ENCODE measurements around the gene RPAIN.

RPAIN gene

DNA sequence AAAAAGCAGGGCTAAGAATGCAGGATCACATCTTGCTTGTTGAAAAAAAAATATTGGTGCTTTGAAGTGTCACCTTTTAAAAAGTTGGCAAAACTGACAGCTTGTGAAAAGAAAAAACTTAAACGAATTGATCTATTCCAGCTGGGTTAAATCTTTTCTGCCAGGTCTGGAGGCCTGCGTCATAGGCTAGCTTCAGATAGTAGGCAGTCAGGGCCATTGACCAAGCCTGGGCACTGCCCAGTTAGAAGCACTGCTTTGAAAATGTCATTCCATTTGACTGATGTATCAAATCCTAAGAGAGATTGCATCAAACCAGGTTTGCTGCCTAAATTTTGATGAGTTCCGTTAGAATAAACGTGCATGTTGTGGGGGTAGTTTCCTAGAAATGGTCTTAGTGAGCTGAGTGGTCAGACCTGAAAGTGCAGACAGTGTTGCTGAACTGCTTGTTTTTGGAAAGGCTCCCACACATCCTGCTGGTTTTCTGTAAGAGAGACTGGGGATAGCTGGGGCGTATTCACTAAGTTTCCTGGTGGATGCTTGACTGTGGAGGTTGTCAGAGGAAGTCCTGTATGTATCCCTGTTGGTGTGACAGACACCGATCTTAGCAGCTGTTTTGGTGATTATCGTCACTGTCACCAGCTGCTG lies 39.4 kb upstream of the RPAIN start:
- POLR2A ChIA-PET: no interaction called here
- Histone ChIP-seq H3K4me3 (ENCODE audit: low read depth, low read length) (no peak overlapping the region), H3K9me3 (ENCODE audit: control insufficient read depth, insufficient read depth, low read depth, low read length) (no peaks in the 10 kb centered on the region), H3K4me1 (ENCODE audit: control insufficient read depth, insufficient read depth, low read length) (no peaks in the 10 kb centered on the region), H3K27ac (ENCODE audit: extremely low read depth, low read depth, low read length) (no peak overlapping the region; the same call in 1 of the 2 replicates), H3K36me3 (ENCODE audit: control insufficient read depth in 2 of 2, insufficient read depth in 1 of 2, low read length in 2 of 2) (peaks cover 92 to 96% of the 10 kb centered on the region in 2 experiments)
- TF ChIP-seq ZNF791 (tag by site-specific recombination; IDR thresholded peaks at IDR 0.05) (no peak), ZBTB20 (tag by site-specific recombination; IDR thresholded peaks at IDR 0.05) (no peak)
- TF ChIP-seq, protein P1, sequence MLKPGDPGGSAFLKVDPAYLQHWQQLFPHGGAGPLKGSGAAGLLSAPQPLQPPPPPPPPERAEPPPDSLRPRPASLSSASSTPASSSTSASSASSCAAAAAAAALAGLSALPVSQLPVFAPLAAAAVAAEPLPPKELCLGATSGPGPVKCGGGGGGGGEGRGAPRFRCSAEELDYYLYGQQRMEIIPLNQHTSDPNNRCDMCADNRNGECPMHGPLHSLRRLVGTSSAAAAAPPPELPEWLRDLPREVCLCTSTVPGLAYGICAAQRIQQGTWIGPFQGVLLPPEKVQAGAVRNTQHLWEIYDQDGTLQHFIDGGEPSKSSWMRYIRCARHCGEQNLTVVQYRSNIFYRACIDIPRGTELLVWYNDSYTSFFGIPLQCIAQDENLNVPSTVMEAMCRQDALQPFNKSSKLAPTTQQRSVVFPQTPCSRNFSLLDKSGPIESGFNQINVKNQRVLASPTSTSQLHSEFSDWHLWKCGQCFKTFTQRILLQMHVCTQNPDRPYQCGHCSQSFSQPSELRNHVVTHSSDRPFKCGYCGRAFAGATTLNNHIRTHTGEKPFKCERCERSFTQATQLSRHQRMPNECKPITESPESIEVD (tag by site-specific recombination; IDR thresholded peaks at IDR 0.05): no peak
- TF ChIP-seq, protein P2, sequence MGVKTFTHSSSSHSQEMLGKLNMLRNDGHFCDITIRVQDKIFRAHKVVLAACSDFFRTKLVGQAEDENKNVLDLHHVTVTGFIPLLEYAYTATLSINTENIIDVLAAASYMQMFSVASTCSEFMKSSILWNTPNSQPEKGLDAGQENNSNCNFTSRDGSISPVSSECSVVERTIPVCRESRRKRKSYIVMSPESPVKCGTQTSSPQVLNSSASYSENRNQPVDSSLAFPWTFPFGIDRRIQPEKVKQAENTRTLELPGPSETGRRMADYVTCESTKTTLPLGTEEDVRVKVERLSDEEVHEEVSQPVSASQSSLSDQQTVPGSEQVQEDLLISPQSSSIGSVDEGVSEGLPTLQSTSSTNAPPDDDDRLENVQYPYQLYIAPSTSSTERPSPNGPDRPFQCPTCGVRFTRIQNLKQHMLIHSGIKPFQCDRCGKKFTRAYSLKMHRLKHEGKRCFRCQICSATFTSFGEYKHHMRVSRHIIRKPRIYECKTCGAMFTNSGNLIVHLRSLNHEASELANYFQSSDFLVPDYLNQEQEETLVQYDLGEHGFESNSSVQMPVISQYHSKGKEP (tag by site-specific recombination; IDR thresholded peaks at IDR 0.05): no peak
- CTCF ChIA-PET: interaction anchor here (0.5 to 1.2 kb wide), 5 partner anchors 59 to 1916 kb away, joined by 3 to 4 read pairs (median 3); partner anchors contain the start of genes C1QBP and ZNF594

DNA sequence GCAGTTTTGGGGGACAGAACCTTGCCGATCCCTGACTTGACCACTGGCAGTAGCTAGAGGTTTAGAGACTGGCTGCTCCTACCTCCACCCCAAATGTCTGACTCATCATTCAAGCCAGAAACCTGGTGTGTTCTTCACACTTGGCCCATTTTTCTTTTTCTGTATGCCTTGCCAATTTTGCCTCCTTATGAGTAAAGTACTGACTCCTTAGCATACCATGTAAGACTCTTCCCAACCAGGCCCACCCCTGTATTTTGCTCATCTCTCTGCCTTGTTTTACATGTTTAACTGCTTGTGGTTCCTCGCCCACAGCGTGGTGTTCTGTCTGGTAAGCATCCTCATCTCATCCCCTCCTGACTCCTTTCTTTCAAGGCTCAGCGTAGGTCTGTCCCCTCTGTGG lies 38.4 kb upstream of the RPAIN start:
- Histone ChIP-seq H3K4me3 (ENCODE audit: low read depth, low read length) (no peak overlapping the region), H3K4me1 (ENCODE audit: control insufficient read depth, insufficient read depth, low read length) (no peaks in the 10 kb centered on the region), H3K9me3 (ENCODE audit: control insufficient read depth, insufficient read depth, low read depth, low read length) (no peaks in the 10 kb centered on the region), H3K36me3 (ENCODE audit: control insufficient read depth in 2 of 2, insufficient read depth in 1 of 2, low read length in 2 of 2) (peaks cover 92 to 98% of the 10 kb centered on the region in 2 experiments), H3K27ac (ENCODE audit: extremely low read depth, low read depth, low read length) (no peak overlapping the region)
- ChIA-PET POLR2A (no interaction called here), CTCF (interaction anchor here (1.1 kb wide), 1 partner anchor 24 kb away, joined by 3 read pairs; no protein-coding TSS in a partner anchor)
- TF ChIP-seq ZNF600 (tag by site-specific recombination; IDR thresholded peaks at IDR 0.05) (0 out of 2 replicates have a peak, but pooled peaks have one; percentile 19), ZNF133 (tag by site-specific recombination; IDR thresholded peaks at IDR 0.05) (no peak)

DNA sequence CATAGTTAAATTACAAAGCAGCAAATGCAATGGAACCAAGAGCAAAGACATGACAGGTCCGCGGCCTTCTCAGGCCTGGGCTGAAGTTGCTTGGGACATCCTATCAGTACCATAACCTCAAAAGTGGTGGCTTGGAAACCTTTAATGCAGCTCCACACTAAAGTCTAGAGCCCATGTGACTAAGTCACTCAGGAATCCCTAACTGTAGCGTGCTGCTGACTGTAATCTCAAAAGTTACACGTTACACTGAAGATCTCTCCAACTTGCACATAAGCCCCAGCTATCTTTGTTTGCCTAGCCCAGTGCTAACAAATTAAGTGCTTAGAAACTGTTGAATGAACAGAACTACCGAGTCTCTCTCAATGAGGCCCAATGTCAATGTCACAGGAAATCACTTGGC lies 28.3 kb upstream of the RPAIN start:
- ChIA-PET POLR2A (no interaction called here), CTCF (interaction anchor here (1.3 kb wide), 1 partner anchor 94 kb away, joined by 4 read pairs; no protein-coding TSS in a partner anchor)
- TF ChIP-seq ZNF530 (tag by site-specific recombination; IDR thresholded peaks at IDR 0.05; ENCODE audit: low read depth) (no peak), MYNN (tag by site-specific recombination; IDR thresholded peaks at IDR 0.05; ENCODE audit: borderline replicate concordance) (no peak), ZNF837 (tag by site-specific recombination; IDR thresholded peaks at IDR 0.05) (no peak)
- TF ChIP-seq, protein P3, sequence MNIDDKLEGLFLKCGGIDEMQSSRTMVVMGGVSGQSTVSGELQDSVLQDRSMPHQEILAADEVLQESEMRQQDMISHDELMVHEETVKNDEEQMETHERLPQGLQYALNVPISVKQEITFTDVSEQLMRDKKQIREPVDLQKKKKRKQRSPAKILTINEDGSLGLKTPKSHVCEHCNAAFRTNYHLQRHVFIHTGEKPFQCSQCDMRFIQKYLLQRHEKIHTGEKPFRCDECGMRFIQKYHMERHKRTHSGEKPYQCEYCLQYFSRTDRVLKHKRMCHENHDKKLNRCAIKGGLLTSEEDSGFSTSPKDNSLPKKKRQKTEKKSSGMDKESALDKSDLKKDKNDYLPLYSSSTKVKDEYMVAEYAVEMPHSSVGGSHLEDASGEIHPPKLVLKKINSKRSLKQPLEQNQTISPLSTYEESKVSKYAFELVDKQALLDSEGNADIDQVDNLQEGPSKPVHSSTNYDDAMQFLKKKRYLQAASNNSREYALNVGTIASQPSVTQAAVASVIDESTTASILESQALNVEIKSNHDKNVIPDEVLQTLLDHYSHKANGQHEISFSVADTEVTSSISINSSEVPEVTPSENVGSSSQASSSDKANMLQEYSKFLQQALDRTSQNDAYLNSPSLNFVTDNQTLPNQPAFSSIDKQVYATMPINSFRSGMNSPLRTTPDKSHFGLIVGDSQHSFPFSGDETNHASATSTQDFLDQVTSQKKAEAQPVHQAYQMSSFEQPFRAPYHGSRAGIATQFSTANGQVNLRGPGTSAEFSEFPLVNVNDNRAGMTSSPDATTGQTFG (tag by site-specific recombination; IDR thresholded peaks at IDR 0.05; ENCODE audit: borderline replicate concordance): no peak
- Histone ChIP-seq H3K4me1 (ENCODE audit: control insufficient read depth, insufficient read depth, low read length) (no peaks in the 10 kb centered on the region), H3K4me3 (ENCODE audit: low read depth, low read length) (no peak overlapping the region), H3K9me3 (ENCODE audit: control insufficient read depth, insufficient read depth, low read depth, low read length) (no peaks in the 10 kb centered on the region), H3K36me3 (ENCODE audit: control insufficient read depth in 2 of 2, insufficient read depth in 1 of 2, low read length in 2 of 2) (peaks cover 75 to 88% of the 10 kb centered on the region in 2 experiments), H3K27ac (ENCODE audit: extremely low read depth, low read depth, low read length) (no peak overlapping the region)

DNA sequence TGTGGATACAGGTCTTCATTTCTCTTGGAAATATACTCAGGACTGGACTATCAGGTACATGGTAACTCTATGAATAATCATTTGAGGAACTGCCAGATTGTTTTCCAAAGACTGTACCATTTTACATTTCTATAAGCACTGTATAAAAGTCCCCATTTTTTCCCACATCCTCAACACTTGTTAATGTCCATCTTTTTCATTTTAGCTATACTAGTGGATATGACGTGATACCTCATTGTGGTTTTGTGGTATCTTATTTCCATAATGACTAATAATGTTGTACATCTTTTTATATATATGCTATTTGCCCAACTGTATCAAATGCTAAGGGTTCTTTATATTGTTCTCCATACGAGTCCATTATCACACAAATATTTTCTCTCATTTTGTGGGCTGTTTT lies 23.4 kb upstream of the RPAIN start:
- H3K36me3 ChIP-seq (ENCODE audit: control insufficient read depth in 2 of 2, insufficient read depth in 1 of 2, low read length in 2 of 2): peaks cover 83 to 92% of the 10 kb centered on the region in 2 experiments
- H3K4me3 ChIP-seq (ENCODE audit: low read depth, low read length): no peak overlapping the region
- no peaks in the 10 kb centered on the region for H3K4me1 ChIP-seq (ENCODE audit: control insufficient read depth, insufficient read depth, low read length)
- ChIA-PET CTCF (interaction anchor here (0.6 to 1.3 kb wide), 2 partner anchors 43 to 69 kb away, joined by 3 read pairs; partner anchors contain the start of gene C1QBP), POLR2A (no interaction called here)
- H3K27ac ChIP-seq (ENCODE audit: extremely low read depth, low read depth, low read length): no peak overlapping the region
- TF ChIP-seq ZNF501 (tag by site-specific recombination; IDR thresholded peaks at IDR 0.05) (no peak), SCRT1 (tag by site-specific recombination; IDR thresholded peaks at IDR 0.05; ENCODE audit: borderline replicate concordance) (no peak), ZNF184 (tag by site-specific recombination; IDR thresholded peaks at IDR 0.05) (peak; percentile 97), ZNF558 (tag by site-specific recombination; IDR thresholded peaks at IDR 0.05) (no peak)
- no peaks in the 10 kb centered on the region for H3K9me3 ChIP-seq (ENCODE audit: control insufficient read depth, insufficient read depth, low read depth, low read length)

Measured in HEK293 (cell line).